Measurements from ENCODE around the gene PRXL2B.

PRXL2B gene

DNA sequence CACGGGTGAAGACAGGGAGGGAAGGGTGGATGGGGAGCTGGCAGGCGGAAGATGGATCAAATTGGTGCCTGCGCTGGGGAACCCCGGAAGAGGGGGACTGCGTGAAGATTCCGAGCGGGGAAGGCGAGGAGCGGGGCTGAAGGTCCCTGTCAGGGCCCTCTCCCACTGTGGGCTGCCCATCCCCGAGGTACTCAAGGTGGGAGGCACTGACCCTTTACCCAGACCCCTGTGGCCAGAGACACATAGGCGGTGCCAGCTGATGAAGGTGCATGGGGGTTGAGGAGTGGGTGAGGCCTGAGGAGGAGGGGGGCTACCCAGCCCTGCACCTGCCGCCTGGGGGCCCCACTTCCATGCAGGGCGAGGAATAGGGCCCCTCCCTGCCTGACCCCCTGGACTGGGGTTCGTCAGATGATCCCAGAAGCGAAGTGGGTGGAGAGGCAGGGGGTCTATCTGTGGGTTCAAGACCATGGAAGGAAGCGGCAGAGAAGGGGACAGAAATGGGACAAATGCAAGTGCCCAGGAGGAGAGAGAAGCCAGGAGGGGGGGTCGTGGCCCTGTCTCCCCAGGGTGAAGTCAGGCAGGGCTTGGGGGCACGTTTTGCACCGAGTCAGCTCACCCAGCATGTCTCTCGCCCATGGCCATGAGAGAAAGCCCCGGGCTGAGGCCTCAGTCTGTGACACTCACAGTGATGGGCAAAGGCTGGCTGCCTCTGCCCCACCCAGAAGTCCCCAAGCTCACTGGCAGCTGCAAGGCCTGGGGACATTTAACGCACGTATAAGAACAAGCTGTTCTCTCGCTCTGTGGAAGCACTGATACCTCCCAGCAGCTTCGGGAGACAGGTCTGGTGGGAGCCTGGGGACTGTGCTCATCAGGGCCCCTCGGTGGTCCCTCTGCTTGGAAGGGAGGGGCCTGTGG, 53.3 kb downstream of the PRXL2B start:
- no peak for DNase-seq

DNA sequence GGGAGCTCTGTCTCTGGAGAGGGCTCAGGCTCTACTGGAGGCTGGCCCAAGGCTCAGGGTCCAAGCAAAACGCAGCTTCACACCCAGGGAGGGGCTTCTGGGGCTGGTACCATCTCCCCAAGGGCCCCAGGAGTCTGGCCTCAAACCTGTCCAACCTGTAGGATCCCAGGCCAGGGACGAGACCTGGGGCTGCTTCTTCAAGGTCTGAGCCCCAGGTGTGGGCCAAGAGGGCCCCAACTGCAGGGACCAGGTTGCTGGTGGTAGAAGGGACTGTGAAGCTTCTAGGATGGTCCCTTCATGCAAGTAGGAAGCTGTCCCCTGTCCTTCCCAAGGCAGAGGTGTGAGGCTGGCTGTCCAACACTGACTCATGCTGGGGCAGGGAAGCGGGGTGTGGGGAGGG, 54.0 kb downstream of the PRXL2B start:
- no peak for DNase-seq

Measured in NCI-H1417 treated with DMSO at 0.1 percent for 48 hours (cell line).